Fibroblast of lung (primary cell): ENCODE results near the gene PAEP. TPM values are rescaled to one million over a fixed set of nuclear protein-coding genes. Genes with fewer than 3 reads are reported as not detected.

Experiments used
- DNase-seq, 2 donors: peaks; one replicate each; pipeline versions ENCODE4 v3.0.0 to v3.0.0-alpha.2; 2010; ENCODE audit warnings: low read depth in 2 of 2
- H2AFZ ChIP-seq: 2 replicates; pipeline ENCODE4 v1.5.1; 2012; ENCODE audit warnings: low read length, control low read depth, inconsistent platforms
- H3K27ac ChIP-seq: 2 replicates; pipeline ENCODE4 v1.5.1; 2011; ENCODE audit warnings: low read length, control low read depth; ENCODE audit not compliant: insufficient read depth
- H3K27me3 ChIP-seq: 2 replicates; pipeline ENCODE4 v1.5.1; 2011; ENCODE audit warnings: mild to moderate bottlenecking, low read length; ENCODE audit not compliant: control insufficient read depth, insufficient read depth
- H3K36me3 ChIP-seq: 2 replicates; pipeline ENCODE4 v1.5.1; 2011; ENCODE audit warnings: low read length; ENCODE audit not compliant: control insufficient read depth, insufficient read depth
- H3K4me1 ChIP-seq: 2 replicates; pipeline ENCODE4 v1.5.1; 2011; ENCODE audit warnings: low read length; ENCODE audit not compliant: control insufficient read depth, insufficient read depth; ENCODE audit errors: extremely low read depth
- H3K4me2 ChIP-seq: 2 replicates; pipeline ENCODE4 v1.5.1; 2011; ENCODE audit warnings: low read length, control low read depth; ENCODE audit not compliant: insufficient read depth; ENCODE audit errors: extremely low read depth
- H3K4me3 ChIP-seq, 4 experiments: fragments of 200-600 bp in 1 of 4; sonication (generic) in 1 of 4; replicated peaks in 1 of 4; 2 replicates each; pipeline ENCODE4 v1.5.1; 2011 to 2016; ENCODE audit warnings: low read length in 4 of 4, low read depth in 3 of 4, mild to moderate bottlenecking in 3 of 4, control low read depth in 2 of 4, inconsistent platforms in 1 of 4, mixed read lengths in 1 of 4; ENCODE audit not compliant: insufficient read depth in 1 of 4; ENCODE audit errors: control extremely low read depth in 1 of 4
- H3K79me2 ChIP-seq: 2 replicates; pipeline ENCODE4 v1.5.1; 2012; ENCODE audit warnings: mild to moderate bottlenecking, low read length, inconsistent platforms; ENCODE audit not compliant: control insufficient read depth, insufficient read depth
- H3K9ac ChIP-seq: 2 replicates; pipeline ENCODE4 v1.5.1; 2011; ENCODE audit warnings: mild to moderate bottlenecking, low read length, control low read depth; ENCODE audit not compliant: insufficient read depth
- H3K9me3 ChIP-seq: 2 replicates; pipeline ENCODE4 v1.5.1; 2012; ENCODE audit warnings: low read depth, low read length; ENCODE audit not compliant: control insufficient read depth, insufficient read depth
- H4K20me1 ChIP-seq: 2 replicates; pipeline ENCODE4 v1.5.1; 2011; ENCODE audit warnings: low read length; ENCODE audit not compliant: control insufficient read depth, insufficient read depth; ENCODE audit errors: extremely low read depth
- EZH2 ChIP-seq: IDR thresholded peaks from 2 replicates; pipeline ENCODE4 v1.5.1; 2012; ENCODE audit warnings: low read length, control low read depth, mild to moderate bottlenecking; ENCODE audit errors: missing control alignments
- polyA plus RNA-seq, 2 donors: library from polyadenylated mRNA; depleted of rRNA in 1 of 2; stranded (reverse) in 1 of 2; unstranded in 1 of 2; fragments of >200 nt; gene quantifications; 2 replicates each; pipeline ENCODE4 v1.2.1, GENCODE V29; 2011 to 2012; ENCODE audit warnings: missing spikeins in 1 of 2
- total RNA-seq: library from RNA; depleted of rRNA; stranded (reverse); fragments of >200 nt; gene quantifications from 2 replicates; pipeline ENCODE4 v1.2.1, GENCODE V29; 2014
- TF ChIP-seq, protein P1 (sequence below), 2 donors: IDR thresholded peaks in 1 of 2; conservative IDR thresholded peaks in 1 of 2; 1 replicate in 1 of 2; 2 replicates in 1 of 2; pipeline ENCODE4 v1.5.1; 2011 to 2012; ENCODE audit warnings: low read length in 2 of 2, control low read depth in 1 of 2, inconsistent platforms in 1 of 2, low read depth in 1 of 2, mild to moderate bottlenecking in 1 of 2

Gene PAEP
- total and polyA plus RNA-seq, 2 donors (not counting 1 experiment from before 2014, with no cell fraction given), result not detected

DNA sequence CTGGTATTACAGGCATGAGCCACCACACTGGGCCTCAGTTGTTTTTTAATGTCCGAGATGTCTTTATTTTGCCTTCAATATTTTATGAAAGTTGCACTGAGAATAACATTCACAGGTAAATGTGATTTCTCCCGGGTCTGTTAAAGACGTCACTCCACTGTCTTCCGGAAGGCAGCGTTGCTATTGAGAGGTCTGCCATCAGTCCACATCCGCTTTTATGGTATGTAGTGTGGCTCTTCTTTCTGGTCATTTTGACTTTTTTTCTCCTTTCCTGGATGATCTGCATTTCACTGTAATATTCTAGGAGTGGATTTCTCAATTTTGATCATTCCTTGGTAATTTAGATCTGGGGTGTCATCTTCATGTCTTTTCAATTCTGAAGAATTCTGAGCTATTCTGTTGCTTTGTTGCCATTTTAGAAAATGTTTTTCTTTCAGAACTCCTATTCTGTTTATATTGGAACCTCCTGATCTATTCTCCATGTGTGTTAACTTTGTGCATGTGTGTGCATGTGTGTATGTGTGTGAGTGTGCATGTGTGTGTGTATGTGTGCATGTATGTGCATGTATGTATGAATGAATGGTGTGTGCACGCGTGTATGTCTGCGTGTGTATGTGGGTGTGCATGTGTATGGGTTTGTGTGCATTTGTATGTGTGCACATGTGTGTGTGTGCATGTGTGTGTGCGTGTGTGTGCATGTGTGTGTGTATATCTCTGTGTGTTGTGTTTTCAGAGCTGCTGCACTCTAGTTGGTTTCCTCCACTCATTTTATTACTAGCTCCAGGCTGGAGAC is 42.2 kb upstream of the PAEP start:
- Histone ChIP-seq H3K27me3 (peaks cover 4% of the 10 kb centered on the region), H3K36me3 (no peaks in the 10 kb centered on the region), H3K27ac (no peak overlapping the region), H3K9me3 (no peaks in the 10 kb centered on the region), H3K4me3 (no peak overlapping the region), H3K79me2 (no peaks in the 10 kb centered on the region), H4K20me1 (no peaks in the 10 kb centered on the region), H3K4me2 (no peak overlapping the region), H3K9ac (no peak overlapping the region), H2AFZ (no peak overlapping the region), H3K4me1 (no peaks in the 10 kb centered on the region)
- TF ChIP-seq, protein P1, sequence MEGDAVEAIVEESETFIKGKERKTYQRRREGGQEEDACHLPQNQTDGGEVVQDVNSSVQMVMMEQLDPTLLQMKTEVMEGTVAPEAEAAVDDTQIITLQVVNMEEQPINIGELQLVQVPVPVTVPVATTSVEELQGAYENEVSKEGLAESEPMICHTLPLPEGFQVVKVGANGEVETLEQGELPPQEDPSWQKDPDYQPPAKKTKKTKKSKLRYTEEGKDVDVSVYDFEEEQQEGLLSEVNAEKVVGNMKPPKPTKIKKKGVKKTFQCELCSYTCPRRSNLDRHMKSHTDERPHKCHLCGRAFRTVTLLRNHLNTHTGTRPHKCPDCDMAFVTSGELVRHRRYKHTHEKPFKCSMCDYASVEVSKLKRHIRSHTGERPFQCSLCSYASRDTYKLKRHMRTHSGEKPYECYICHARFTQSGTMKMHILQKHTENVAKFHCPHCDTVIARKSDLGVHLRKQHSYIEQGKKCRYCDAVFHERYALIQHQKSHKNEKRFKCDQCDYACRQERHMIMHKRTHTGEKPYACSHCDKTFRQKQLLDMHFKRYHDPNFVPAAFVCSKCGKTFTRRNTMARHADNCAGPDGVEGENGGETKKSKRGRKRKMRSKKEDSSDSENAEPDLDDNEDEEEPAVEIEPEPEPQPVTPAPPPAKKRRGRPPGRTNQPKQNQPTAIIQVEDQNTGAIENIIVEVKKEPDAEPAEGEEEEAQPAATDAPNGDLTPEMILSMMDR (conservative IDR thresholded peaks at IDR 0.05 in 1 of 2, IDR thresholded peaks at IDR 0.05 in 1 of 2; ENCODE audit: low read depth in 1 of 2, low read length in 2 of 2), result no peak
- no peak for TF ChIP-seq EZH2
- DNase-seq, result no peak

DNA sequence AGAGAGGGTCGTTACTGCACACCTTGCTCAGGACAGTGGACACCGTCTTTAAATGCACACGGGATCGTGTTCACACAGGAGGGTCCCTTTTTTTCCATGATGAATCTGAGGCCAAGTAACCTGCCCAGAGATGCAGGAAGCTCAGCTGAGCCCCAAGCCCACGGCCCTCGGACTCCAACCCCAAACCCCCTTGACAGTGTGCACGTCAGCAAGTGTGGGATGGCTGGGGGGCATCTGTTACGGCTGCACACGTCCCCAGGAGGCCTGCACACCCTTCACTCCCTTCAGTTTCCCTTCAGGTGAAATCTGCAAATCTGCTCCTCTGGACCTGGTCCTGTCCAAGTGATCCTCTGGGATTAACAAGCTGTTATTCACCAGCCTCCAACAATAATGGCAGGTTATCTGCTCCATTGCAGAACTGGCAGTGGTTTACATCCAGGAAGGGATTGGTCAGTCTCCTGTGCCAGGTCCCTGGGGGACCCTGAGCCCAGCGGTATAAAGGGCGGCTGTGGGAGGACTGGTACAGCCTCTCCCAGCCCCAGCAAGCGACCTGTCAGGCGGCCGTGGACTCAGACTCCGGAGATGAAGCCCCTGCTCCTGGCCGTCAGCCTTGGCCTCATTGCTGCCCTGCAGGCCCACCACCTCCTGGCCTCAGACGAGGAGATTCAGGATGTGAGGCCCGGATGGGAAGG is 40.5 kb upstream of the PAEP start, which contains the start of gene LCN1:
TSS of gene LCN1 (plus strand) at position 525 of the 692 bp plus-strand sequence. CDS start at position 583, 58 bp downstream.
- H3K9me3 ChIP-seq, result no peaks in the 10 kb centered on the region
- no peaks in the 10 kb centered on the region for H3K79me2 ChIP-seq
- DNase-seq, result no peak
- H3K36me3 ChIP-seq, result no peaks in the 10 kb centered on the region
- H3K4me2 ChIP-seq, result no peak within 1 kb of the TSS
- no peaks in the 10 kb centered on the region for H3K4me1 ChIP-seq
- H3K27me3 ChIP-seq, result peaks cover 4% of the 10 kb centered on the region
- H2AFZ ChIP-seq, result no peak within 1 kb of the TSS
- TF ChIP-seq EZH2, result no peak
- TF ChIP-seq, protein P1 (conservative IDR thresholded peaks at IDR 0.05 in 1 of 2, IDR thresholded peaks at IDR 0.05 in 1 of 2; ENCODE audit: low read depth in 1 of 2, low read length in 2 of 2), result no peak
- H3K9ac ChIP-seq, result no peak within 1 kb of the TSS
- no peak within 1 kb of the TSS for H3K4me3 ChIP-seq
- H4K20me1 ChIP-seq, result no peaks in the 10 kb centered on the region
- H3K27ac ChIP-seq, result no peak within 1 kb of the TSS

DNA sequence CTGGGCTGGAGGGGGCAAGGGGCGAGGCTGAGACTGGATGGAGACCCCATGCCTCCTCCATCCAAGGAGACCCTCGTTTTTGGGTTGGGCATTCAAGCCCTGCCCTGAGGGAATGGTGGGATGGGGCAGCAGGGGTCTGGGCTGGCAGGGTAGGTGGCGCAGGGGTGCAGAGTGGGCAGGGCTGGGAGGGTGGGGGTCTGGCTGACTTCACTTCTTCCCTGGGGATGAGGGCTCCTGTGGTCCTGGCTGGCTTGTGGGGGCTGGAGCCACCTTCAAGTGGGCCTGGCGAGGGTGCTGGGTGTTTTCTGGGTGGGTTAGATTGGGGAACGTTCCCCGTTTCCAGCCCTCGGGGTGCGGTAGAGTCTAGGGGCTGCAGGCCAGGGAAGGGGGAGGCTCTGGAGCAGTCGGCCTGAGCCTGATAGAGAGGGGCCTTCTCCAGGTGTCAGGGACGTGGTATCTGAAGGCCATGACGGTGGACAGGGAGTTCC is 39.9 kb upstream of the PAEP start:
- TF ChIP-seq, protein P1 (conservative IDR thresholded peaks at IDR 0.05 in 1 of 2, IDR thresholded peaks at IDR 0.05 in 1 of 2; ENCODE audit: low read depth in 1 of 2, low read length in 2 of 2), result no peak
- H3K4me3 ChIP-seq, result no peak overlapping the region
- no peak for DNase-seq

More for the DNA sequence above, 39.9 kb upstream of the PAEP start:
- Histone ChIP-seq H3K9me3 (no peaks in the 10 kb centered on the region), H2AFZ (no peak overlapping the region), H3K4me1 (no peaks in the 10 kb centered on the region), H3K27ac (no peak overlapping the region), H3K27me3 (peaks cover 4% of the 10 kb centered on the region), H3K9ac (no peak overlapping the region), H3K4me2 (no peak overlapping the region), H4K20me1 (no peaks in the 10 kb centered on the region), H3K79me2 (no peaks in the 10 kb centered on the region), H3K36me3 (no peaks in the 10 kb centered on the region)
